K562 (cell line): ENCODE measurements around the gene LOXL4. TPM values are rescaled to one million over a fixed set of nuclear protein-coding genes. Genes with fewer than 3 reads are reported as not detected.

ENCODE experiments used
- ATAC-seq: fragments of 200-7000 bp; cut with Tn5 transposase; 3 replicates; pipeline ENCODE4 v1.9.1; 2020; ENCODE audit warnings: moderate library complexity
- BruUV-seq: library from RNA; stranded (reverse); fragments of 400-500 nt; replicated peaks from 2 replicates; lab custom pipeline; 2021; lab: Mats Ljungman, UMichigan
- CTCF ChIA-PET: fragments of 300-600 bp; formaldehyde crosslinking; extraction: SDS; loops from one replicate; lab custom pipeline; 2021; ENCODE audit warnings: low intra/inter-chr PET ratio; lab: Yijun Ruan, JAX
- POLR2A ChIA-PET: fragments of 300-600, 350-650 bp; sonication (Branson Sonifier 250); formaldehyde crosslinking; extraction: SDS; loops from one replicate; lab custom pipeline; 2021; ENCODE audit warnings: antibody characterized with exemption, inconsistent platforms; lab: Yijun Ruan, JAX
- DNase-seq, 4 experiments: peaks; one replicate each; pipeline versions ENCODE4 v3.0.0 to v3.0.0-alpha.2; 2011 to 2018; ENCODE audit warnings: low spot score in 3 of 4, mixed read lengths in 3 of 4; ENCODE audit errors: extremely low read depth in 1 of 4
- FAIRE-seq: peaks from 2 replicates; lab custom pipeline; 2011; peaks lifted over from hg19 to GRCh38; lab: Jason Lieb, UNC
- H2AFZ ChIP-seq: 2 replicates; pipeline ENCODE4 v1.6.0; 2011; ENCODE audit warnings: low read depth, low read length, control low read depth, inconsistent platforms
- H3K27ac ChIP-seq: fragments of 200-600 bp; 3 replicates; pipeline ENCODE4 v1.8.0; 2011; ENCODE audit warnings: low read depth, mild to moderate bottlenecking, control low read depth, inconsistent platforms, low read length, moderate library complexity, mixed read lengths; ENCODE audit errors: extremely low read depth
- H3K27me3 ChIP-seq, 2 experiments: fragments of 300-600 bp in 1 of 2; 2 replicates in 1 of 2; 3 replicates in 1 of 2; pipeline versions ENCODE4 v1.6.0 to v1.8.0; 2011; ENCODE audit warnings: inconsistent platforms in 2 of 2, low read length in 2 of 2, mild to moderate bottlenecking in 1 of 2, mixed read lengths in 1 of 2, moderate library complexity in 1 of 2; ENCODE audit not compliant: control insufficient read depth in 2 of 2, insufficient read depth in 2 of 2
- H3K36me3 ChIP-seq: fragments of 300-600 bp; 3 replicates; pipeline ENCODE4 v1.8.0; 2011; ENCODE audit warnings: mild to moderate bottlenecking, low read length, inconsistent platforms; ENCODE audit not compliant: control insufficient read depth, insufficient read depth
- H3K4me1 ChIP-seq, 2 experiments: fragments of 200-600 bp in 1 of 2; replicated peaks in 1 of 2; 2 replicates in 1 of 2; 3 replicates in 1 of 2; pipeline versions ENCODE4 v1.5.1 to v1.8.0; 2011; ENCODE audit warnings: inconsistent platforms in 2 of 2, low read length in 2 of 2, mild to moderate bottlenecking in 1 of 2, mixed read lengths in 1 of 2, moderate library complexity in 1 of 2; ENCODE audit not compliant: control insufficient read depth in 2 of 2, insufficient read depth in 2 of 2
- H3K4me2 ChIP-seq: 2 replicates; pipeline ENCODE4 v1.6.1; 2011; ENCODE audit warnings: low read length, control low read depth, inconsistent platforms, mixed read lengths; ENCODE audit not compliant: insufficient read depth
- H3K4me3 ChIP-seq: fragments of 200-600 bp; sonication (generic), shearing (Covaris generic); 2 replicates; pipeline ENCODE4 v1.5.1; 2016; ENCODE audit warnings: control low read depth, inconsistent platforms
- H3K79me2 ChIP-seq: fragments of 200-600 bp; 3 replicates; pipeline ENCODE4 v1.8.0; 2011; ENCODE audit warnings: low read length, inconsistent platforms; ENCODE audit not compliant: control insufficient read depth, insufficient read depth
- H3K9ac ChIP-seq, 2 experiments: 2 replicates each; pipeline versions ENCODE4 v1.6.0 to v1.6.1; 2011; ENCODE audit warnings: low read depth in 2 of 2, low read length in 2 of 2, control low read depth in 1 of 2, inconsistent platforms in 1 of 2, mild to moderate bottlenecking in 1 of 2, mixed read lengths in 1 of 2; ENCODE audit not compliant: insufficient read depth in 1 of 2
- H3K9me1 ChIP-seq: one replicate; pipeline ENCODE4 v1.6.0; 2011; ENCODE audit warnings: inconsistent platforms, mild to moderate bottlenecking, low read length, moderate library complexity; ENCODE audit not compliant: control insufficient read depth, insufficient read depth
- H3K9me3 ChIP-seq: replicated peaks from 2 replicates; pipeline ENCODE4 v1.5.1; 2011; ENCODE audit warnings: low read depth, low read length, inconsistent platforms; ENCODE audit not compliant: control insufficient read depth, insufficient read depth
- H4K20me1 ChIP-seq: replicated peaks from 2 replicates; pipeline ENCODE4 v1.6.1; 2011; ENCODE audit warnings: low read length, inconsistent platforms, mixed read lengths; ENCODE audit not compliant: control insufficient read depth, insufficient read depth
- BCOR ChIP-seq: fragments of 450-650 bp; IDR thresholded peaks from 2 replicates; pipeline ENCODE4 v1.6.1; 2016
- CBX8 ChIP-seq: fragments of 200-600 bp; sonication (generic); IDR thresholded peaks from 2 replicates; pipeline ENCODE4 v1.6.1; 2012; ENCODE audit warnings: borderline replicate concordance, mixed run types, low read depth, mild to moderate bottlenecking, moderate library complexity, mixed read lengths, low read length, control low read depth, inconsistent platforms; ENCODE audit not compliant: poor library complexity, severe bottlenecking; ENCODE audit errors: extremely low read depth
- CREB1 ChIP-seq, 2 experiments: sonication (generic) in 1 of 2; formaldehyde crosslinking in 1 of 2; IDR thresholded peaks; 2 replicates each; pipeline versions ENCODE4 v1.6.1 to v1.8.0; 2012 to 2022; ENCODE audit warnings: inconsistent platforms in 1 of 2, mild to moderate bottlenecking in 1 of 2, missing genetic modification reagents in 1 of 2, moderate library complexity in 1 of 2
- CREB3L1 ChIP-seq: fragments of 450-650 bp; IDR thresholded peaks from 2 replicates; pipeline ENCODE4 v1.6.1; 2014; ENCODE audit warnings: low read depth, mild to moderate bottlenecking, moderate library complexity, borderline replicate concordance
- DDX20 ChIP-seq: fragments of 450-650 bp; IDR thresholded peaks from 2 replicates; pipeline ENCODE4 v1.6.1; 2016; ENCODE audit warnings: missing genetic modification characterization, low read depth, mild to moderate bottlenecking, missing compliant biosample characterization, moderate library complexity
- FOXK2 ChIP-seq, 2 experiments: fragments of 450-650 bp; IDR thresholded peaks in 1 of 2; conservative IDR thresholded peaks in 1 of 2; 2 replicates each; pipeline ENCODE4 v1.6.1; 2016; ENCODE audit warnings: low read depth in 2 of 2, mild to moderate bottlenecking in 1 of 2
- JUN ChIP-seq, 2 experiments: sonication (generic) in 1 of 2; formaldehyde crosslinking in 1 of 2; IDR thresholded peaks; 2 replicates each; pipeline versions ENCODE4 v1.6.1 to v1.8.0; 2012 to 2022; ENCODE audit warnings: borderline replicate concordance in 2 of 2, mild to moderate bottlenecking in 2 of 2, improper control_type of control experiment in 1 of 2, low read depth in 1 of 2, low read length in 1 of 2, missing genetic modification reagents in 1 of 2
- MAFK ChIP-seq: IDR thresholded peaks from 2 replicates; pipeline ENCODE4 v1.6.1; 2011; ENCODE audit warnings: low read length, improper control_type of control experiment
- NFIC ChIP-seq: fragments of 450-650 bp; IDR thresholded peaks from 2 replicates; pipeline ENCODE4 v1.6.1; 2017; ENCODE audit warnings: mild to moderate bottlenecking, inconsistent platforms
- PHF8 ChIP-seq: fragments of 200-600 bp; sonication (generic); IDR thresholded peaks from 2 replicates; pipeline ENCODE4 v1.6.1; 2012; ENCODE audit warnings: mixed run types, mild to moderate bottlenecking, inconsistent platforms, low read length, moderate library complexity, borderline replicate concordance
- RBBP5 ChIP-seq: fragments of 200-600 bp; sonication (generic); IDR thresholded peaks from 2 replicates; pipeline ENCODE4 v1.6.1; 2012; ENCODE audit warnings: borderline replicate concordance, mild to moderate bottlenecking, low read length, control low read depth, inconsistent platforms; ENCODE audit not compliant: insufficient read depth, poor library complexity, severe bottlenecking
- SMARCB1 ChIP-seq: IDR thresholded peaks from 2 replicates; pipeline ENCODE4 v1.6.1; 2011; ENCODE audit warnings: improper control_type of control experiment, low read depth; ENCODE audit not compliant: insufficient read length
- STAG1 ChIP-seq: sonication (generic); formaldehyde crosslinking; IDR thresholded peaks from 2 replicates; pipeline ENCODE4 v1.5.0; 2020; ENCODE audit warnings: missing genetic modification reagents, borderline replicate concordance
- TCF7 ChIP-seq: sonication (generic); IDR thresholded peaks from 2 replicates; pipeline ENCODE4 v1.6.1; 2016; ENCODE audit warnings: antibody characterized with exemption, borderline replicate concordance
- TRIM28 ChIP-seq: fragments of 450-650 bp; IDR thresholded peaks from 2 replicates; pipeline ENCODE4 v1.6.1; 2017
- WGBS: fragments of 100-300 bp; shearing (Covaris generic); methylation state at CpG from one replicate; pipeline ENCODE4 v1.1.6; 2016; ENCODE audit warnings: low coverage, mixed read lengths; ENCODE audit not compliant: insufficient coverage; ENCODE audit errors: missing lambda C conversion rate; 5-methylcytosine and 5-hydroxymethylcytosine counted together
- in situ Hi-C: fragments of 300-500 bp; cut with MboI; formaldehyde crosslinking; loops from 4 replicates; pipeline ENCODE4 v1.15.0; 2018; ENCODE audit warnings: inconsistent platforms, mixed read lengths
- intact Hi-C: fragments of 100-400 bp; cut with micrococcal nuclease; formaldehyde crosslinking; loops from 2 replicates; pipeline ENCODE4 v1.14.2; 2022
- polyA plus RNA-seq, 8 experiments: library from polyadenylated mRNA; depleted of rRNA in 4 of 8; stranded (reverse) in 5 of 8; unstranded in 3 of 8; fragments of >200 nt; fragmentation: Nextera tagmentation in 2 of 8; fragmentation: Illumina TruSeq in 1 of 8; extraction: Ambion mirVana in 2 of 8; extraction: Trizol in 1 of 8; gene quantifications; 2 replicates each; pipeline versions ENCODE4 v1.2.1 to v1.2.3, GENCODE V29; 2011 to 2014; ENCODE audit warnings: inconsistent platforms in 1 of 8, missing spikeins in 1 of 8
- total RNA-seq, 7 experiments: library from RNA; depleted of rRNA in 6 of 7; stranded (reverse); fragments of >200 nt in 6 of 7; fragmentation: Illumina TruSeq in 2 of 7; extraction: Trizol in 2 of 7; gene quantifications; 2 replicates each; pipeline versions ENCODE4 v1.2.1 to v1.2.3, GENCODE V29; 2011 to 2021; ENCODE audit warnings: low replicate concordance in 1 of 7
- TF ChIP-seq, protein P1 (sequence below): fragments of 450-650 bp; formaldehyde crosslinking; conservative IDR thresholded peaks from 2 replicates; pipeline ENCODE4 v1.4.0; 2022; ENCODE audit warnings: mild to moderate bottlenecking, missing genetic modification characterization

Gene LOXL4
- total and polyA plus RNA-seq, 9 of the 15 experiments (the other 6 are each of a cell fraction or from before 2014, with no cell fraction given) = 0.03 to 0.35 (median 0.05) TPM; not detected in 3

DNA sequence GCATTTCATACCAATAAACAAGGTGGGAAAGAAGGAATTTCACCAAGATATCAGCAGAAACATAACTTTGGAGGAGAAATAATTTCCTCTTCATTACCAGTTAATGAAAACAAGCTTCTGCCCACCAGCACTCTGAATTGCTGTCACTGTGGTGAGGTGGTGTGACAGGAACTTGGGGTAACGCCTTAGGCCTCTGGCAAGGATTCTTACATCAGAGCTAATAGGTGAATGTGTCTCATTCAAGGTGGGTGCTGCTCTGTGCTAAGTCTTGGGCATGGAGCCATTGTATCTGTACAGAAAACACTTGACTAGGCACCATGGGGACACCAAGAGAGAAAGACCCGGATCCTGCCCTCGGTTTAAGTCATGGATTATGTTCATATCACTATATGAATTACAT lies 8.3 kb upstream of the LOXL4 start:
- in situ Hi-C loops = no loop called here
- FAIRE-seq = no peak
- no peak overlapping the region for H2AFZ ChIP-seq

More for the DNA sequence above, 8.3 kb upstream of the LOXL4 start:
- no peaks in the 10 kb centered on the region for H4K20me1 ChIP-seq
- H3K79me2 ChIP-seq = no peaks in the 10 kb centered on the region
- no peak overlapping the region for H3K4me3 ChIP-seq
- no peak overlapping the region for H3K4me2 ChIP-seq
- intact Hi-C loops = no loop called here
- no peak overlapping the region for H3K27ac ChIP-seq
- H3K9me1 ChIP-seq = no peaks in the 10 kb centered on the region
- CTCF ChIA-PET = no interaction called here
- POLR2A ChIA-PET = no interaction called here
- no peak overlapping the region for H3K9ac ChIP-seq
- peaks cover 2 to 28% of the 10 kb centered on the region in 2 experiments; a peak in 4 of 5 replicates for H3K27me3 ChIP-seq
- no peaks in the 10 kb centered on the region for H3K4me1 ChIP-seq
- H3K9me3 ChIP-seq = no peaks in the 10 kb centered on the region
- DNase-seq (no peak), ATAC-seq (no peak)
- H3K36me3 ChIP-seq = no peaks in the 10 kb centered on the region
- WGBS = 0% methylated on average over 3 of the region's 3 CpGs
- no peak for TF ChIP-seq CBX8
- TF ChIP-seq NFIC = no peak
- TF ChIP-seq SMARCB1 = no peak
- TF ChIP-seq STAG1 (CRISPR knock-in tag) = no peak
- no peak for TF ChIP-seq JUN (IDR thresholded peaks at IDR 0.05; ENCODE audit: borderline replicate concordance, low read depth, low read length)
- no peak for TF ChIP-seq JUN (CRISPR knock-in tag; IDR thresholded peaks at IDR 0.05; ENCODE audit: borderline replicate concordance)
- TF ChIP-seq FOXK2 (conservative IDR thresholded peaks at IDR 0.05 in 1 of 2, IDR thresholded peaks at IDR 0.05 in 1 of 2; ENCODE audit: low read depth in 2 of 2) = no peak
- no peak for TF ChIP-seq PHF8
- TF ChIP-seq TRIM28 = no peak
- TF ChIP-seq, protein P1, sequence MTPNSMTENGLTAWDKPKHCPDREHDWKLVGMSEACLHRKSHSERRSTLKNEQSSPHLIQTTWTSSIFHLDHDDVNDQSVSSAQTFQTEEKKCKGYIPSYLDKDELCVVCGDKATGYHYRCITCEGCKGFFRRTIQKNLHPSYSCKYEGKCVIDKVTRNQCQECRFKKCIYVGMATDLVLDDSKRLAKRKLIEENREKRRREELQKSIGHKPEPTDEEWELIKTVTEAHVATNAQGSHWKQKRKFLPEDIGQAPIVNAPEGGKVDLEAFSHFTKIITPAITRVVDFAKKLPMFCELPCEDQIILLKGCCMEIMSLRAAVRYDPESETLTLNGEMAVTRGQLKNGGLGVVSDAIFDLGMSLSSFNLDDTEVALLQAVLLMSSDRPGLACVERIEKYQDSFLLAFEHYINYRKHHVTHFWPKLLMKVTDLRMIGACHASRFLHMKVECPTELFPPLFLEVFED = no peak
- TF ChIP-seq BCOR = no peak
- no peak for TF ChIP-seq DDX20 (tag)
- TF ChIP-seq RBBP5 = no peak
- no peak for TF ChIP-seq MAFK
- TF ChIP-seq CREB1 (IDR thresholded peaks at IDR 0.05) = no peak
- no peak for TF ChIP-seq CREB1 (CRISPR knock-in tag; IDR thresholded peaks at IDR 0.05)
- TF ChIP-seq CREB3L1 = no peak
- TF ChIP-seq TCF7 = no peak
- no TSS peak for BruUV-seq
